ENCODE measurements around the gene PKNOX2. TPM values are rescaled to one million over a fixed set of nuclear protein-coding genes. Genes with fewer than 3 reads are reported as not detected.
A peak's percentile ranks its signal among the peaks of the same experiment; 100 is the strongest.

PKNOX2 gene
- total RNA-seq, 4 donors from 2014 or later = 1.2 to 5.7 (median 2.2) TPM

DNA sequence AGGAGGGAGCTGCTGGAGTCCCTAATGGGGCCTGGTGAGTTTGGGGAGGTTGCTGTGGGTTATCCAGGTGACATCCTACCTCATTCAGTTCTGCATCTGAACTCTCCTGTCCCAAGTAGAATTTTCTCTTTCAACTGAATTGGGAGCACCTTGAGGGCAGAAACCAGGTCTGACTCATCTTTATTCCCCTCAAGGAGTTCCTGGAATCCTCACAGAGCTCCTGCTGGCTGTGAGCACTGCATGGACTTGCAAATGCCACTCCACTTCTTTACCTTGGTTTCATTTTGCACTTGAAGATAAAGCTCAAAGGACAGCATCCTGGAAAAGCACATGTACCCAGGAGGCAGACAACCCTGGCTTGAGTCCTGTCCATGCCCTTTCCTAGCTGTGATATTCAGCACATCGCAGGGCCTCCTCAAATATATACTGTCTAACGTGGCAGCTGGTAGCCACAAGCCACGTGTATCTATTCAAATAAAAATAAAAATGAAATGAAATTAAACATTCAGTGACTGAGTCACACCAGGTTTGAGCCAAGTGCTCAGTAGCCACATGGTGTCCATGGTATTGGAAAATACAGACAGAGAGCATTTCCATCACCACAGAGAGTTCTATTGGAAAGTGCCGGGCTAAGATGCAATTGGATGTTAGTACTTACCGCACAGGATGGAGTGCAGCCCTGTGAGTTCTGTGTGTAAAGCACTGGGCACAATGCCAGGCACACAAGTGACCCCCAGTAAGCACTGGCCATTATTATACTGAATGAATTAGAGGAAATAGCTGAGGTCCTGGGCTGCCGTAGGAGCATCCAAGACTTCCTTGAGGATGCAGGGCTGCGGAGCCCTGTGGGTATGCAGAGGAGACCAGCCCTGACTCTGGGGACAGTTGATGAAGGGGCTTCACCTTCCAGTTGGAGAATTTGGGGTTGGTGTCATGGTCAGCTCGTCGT is 149.0 kb downstream of the PKNOX2 start:
- Histone ChIP-seq H3K36me3 (no peaks in the 10 kb centered on the region), H3K27me3 (no peaks in the 10 kb centered on the region), H3K4me1 (peaks cover 4 to 30% (median 6%) of the 10 kb centered on the region in 3 donors), H3K27ac (no peak overlapping the region), H3K4me3 (no peak overlapping the region), H3K9me3 (peaks cover 0 to 3% (median 0%) of the 10 kb centered on the region in 3 donors)
- no peak for ATAC-seq
- 21 to 31% methylated on average over 2 to 5 of the region's 9 CpGs for WGBS, 2 donors (ENCODE audit: low coverage in 1 of 2)
- TF ChIP-seq POLR2A (IDR thresholded peaks at IDR 0.05) (no peak), EP300 (IDR thresholded peaks at IDR 0.05) (no peak), CTCF (IDR thresholded peaks at IDR 0.05) (no peak), POLR2AphosphoS5 (IDR thresholded peaks at IDR 0.05) (no peak)

- Histone ChIP-seq H3K4me1 (peaks cover 4 to 30% (median 6%) of the 10 kb centered on the region in 3 donors), H3K27ac (peak overlapping the region in 1 of 4 donors; percentile 27), H3K4me3 (no peak overlapping the region), H3K27me3 (no peaks in the 10 kb centered on the region), H3K36me3 (no peaks in the 10 kb centered on the region), H3K9me3 (peaks cover 0 to 3% (median 0%) of the 10 kb centered on the region in 3 donors)
- 82% methylated on average over 3 of the region's 17 CpGs; no CpG with 5 or more reads in 1 of the 2 donors for WGBS, 2 donors (ENCODE audit: low coverage in 1 of 2)
- ATAC-seq = peak; percentile 40
- TF ChIP-seq POLR2A (IDR thresholded peaks at IDR 0.05) (no peak), CTCF (IDR thresholded peaks at IDR 0.05) (no peak), EP300 (IDR thresholded peaks at IDR 0.05) (no peak), POLR2AphosphoS5 (IDR thresholded peaks at IDR 0.05) (no peak)
Measured at GRCh38 chr11:125314276-125315078, 149.9 kb downstream of the PKNOX2 start.

DNA sequence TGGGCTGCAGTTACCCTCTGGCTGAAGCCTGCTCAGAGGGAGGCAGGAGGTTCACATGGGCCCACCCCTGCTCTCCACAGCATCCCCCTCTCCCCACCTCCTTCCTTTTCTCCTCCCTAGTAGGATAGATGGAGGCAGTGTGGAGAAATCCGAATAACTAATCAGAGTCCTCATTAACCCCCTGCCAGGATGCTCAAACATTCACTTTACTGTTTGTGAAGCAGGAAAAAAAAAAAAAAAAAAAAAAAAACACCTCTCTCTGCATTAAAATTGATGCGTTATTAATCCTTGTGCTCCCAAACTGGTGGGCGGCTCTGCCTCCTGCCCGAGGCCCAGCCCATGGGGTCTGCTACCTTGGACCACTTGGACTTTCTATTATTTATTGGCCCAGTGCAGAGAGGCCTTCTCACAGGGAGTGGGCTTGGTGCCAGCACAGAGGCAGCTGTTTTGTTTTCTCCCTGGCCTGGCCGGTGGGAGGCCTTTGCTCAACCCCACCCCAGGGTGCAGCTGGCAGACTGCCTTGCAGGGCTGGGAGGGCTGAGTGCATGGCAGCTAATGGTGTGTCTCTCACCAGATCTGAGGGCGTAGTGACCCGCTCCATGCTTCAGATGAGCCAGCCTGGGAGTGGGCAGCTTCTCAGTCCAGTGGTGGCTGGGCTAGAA is 150.7 kb downstream of the PKNOX2 start:
- TF ChIP-seq POLR2AphosphoS5 (IDR thresholded peaks at IDR 0.05) = no peak
- no peak for TF ChIP-seq CTCF (IDR thresholded peaks at IDR 0.05)
- no peak for TF ChIP-seq POLR2A (IDR thresholded peaks at IDR 0.05)
- no peak for TF ChIP-seq EP300 (IDR thresholded peaks at IDR 0.05)
- H3K27me3 ChIP-seq = no peaks in the 10 kb centered on the region
- peak; percentile 43 for ATAC-seq
- peaks cover 4 to 30% (median 6%) of the 10 kb centered on the region in 3 donors for H3K4me1 ChIP-seq
- H3K36me3 ChIP-seq = no peaks in the 10 kb centered on the region
- H3K4me3 ChIP-seq = no peak overlapping the region
- H3K27ac ChIP-seq = peak overlapping the region in 1 of 4 donors; percentile 27
- H3K9me3 ChIP-seq = peaks cover 0 to 3% (median 0%) of the 10 kb centered on the region in 3 donors
- WGBS, 2 donors (ENCODE audit: low coverage in 1 of 2) = 60% methylated on average over 3 of the region's 7 CpGs; no CpG with 5 or more reads in 1 of the 2 donors

DNA sequence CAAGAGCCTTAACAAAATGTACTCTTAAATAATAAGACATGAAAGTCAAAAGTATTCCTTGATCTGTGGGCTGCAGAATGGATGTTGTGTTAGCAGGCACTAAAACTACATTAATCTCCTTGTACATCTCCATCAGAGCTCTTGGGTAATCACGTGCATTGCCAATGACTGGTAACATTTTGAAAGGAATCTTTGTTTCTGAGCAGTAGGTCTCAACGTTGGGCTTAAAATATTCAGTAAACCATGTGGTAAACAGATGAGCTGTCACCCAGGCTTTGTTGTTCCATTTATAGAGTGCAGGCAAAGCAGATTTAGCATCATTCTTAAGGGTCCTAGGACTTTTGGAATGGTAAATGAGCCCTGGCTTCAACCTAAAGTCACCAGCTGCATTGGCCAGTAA is 152.9 kb downstream of the PKNOX2 start:
- no peak for TF ChIP-seq POLR2A (IDR thresholded peaks at IDR 0.05)
- no peak for TF ChIP-seq POLR2AphosphoS5 (IDR thresholded peaks at IDR 0.05)
- TF ChIP-seq CTCF (IDR thresholded peaks at IDR 0.05) = no peak
- no peak for TF ChIP-seq EP300 (IDR thresholded peaks at IDR 0.05)
- Histone ChIP-seq H3K4me1 (peaks cover 4 to 30% (median 6%) of the 10 kb centered on the region in 3 donors), H3K4me3 (no peak overlapping the region), H3K27me3 (no peaks in the 10 kb centered on the region), H3K9me3 (peaks cover 0 to 3% (median 0%) of the 10 kb centered on the region in 3 donors), H3K27ac (no peak overlapping the region), H3K36me3 (no peaks in the 10 kb centered on the region)
- no peak for ATAC-seq
- WGBS, 2 donors (ENCODE audit: low coverage in 1 of 2) = 67 to 69% methylated on average over 2 of the region's 2 CpGs

All from gastroesophageal sphincter (tissue), 4 donors.